Epidermal melanocyte (primary cell): ENCODE data around the gene ODAD3.
A peak's percentile ranks its signal among the peaks of the same experiment; 100 is the strongest.
"Not testable (repeated sequence)": the region's sequence is repeated elsewhere in the genome, so short reads cannot be mapped to it uniquely, and the experiment has no call there.

Source experiments
- DNase-seq: peaks from one replicate; pipeline ENCODE4 v3.0.0; 2011; ENCODE audit warnings: low spot score; ENCODE audit not compliant: insufficient read length

ODAD3 gene

GRCh38 chr19:11437955-11438354 is 3.0 kb upstream of the ODAD3 start:
- DNase-seq, result no peak

GRCh38 chr19:11435833-11436313 is 952 bp upstream of the ODAD3 start:
- no peak for DNase-seq

- no peak for DNase-seq
Observed at GRCh38 chr19:11434703-11435056, 241 bp downstream of the ODAD3 start.

GRCh38 chr19:11433526-11433925 is 1.4 kb downstream of the ODAD3 start:
- not testable (repeated sequence) for DNase-seq

DNA sequence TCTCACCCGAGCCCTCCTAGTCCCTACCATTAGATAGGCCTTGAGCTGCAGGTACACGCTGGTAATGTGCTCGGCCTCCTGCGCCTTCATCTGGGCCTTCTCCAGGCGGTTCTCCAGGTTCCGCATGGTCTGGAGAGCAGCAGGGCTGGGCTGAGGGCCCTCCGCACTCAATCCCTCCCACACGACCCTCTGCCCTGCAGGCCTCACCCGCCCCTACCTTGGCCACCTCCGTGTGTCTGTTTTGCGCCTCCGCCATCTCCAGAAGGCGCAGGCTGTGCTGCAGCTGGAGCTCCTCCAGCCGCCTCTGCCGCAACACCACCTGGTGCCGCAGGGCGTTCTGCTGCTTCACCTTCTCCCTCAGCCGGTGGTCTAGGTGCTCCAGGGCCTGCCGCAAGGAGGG is 8.3 kb downstream of the ODAD3 start:
- DNase-seq, result no peak

- no peak for DNase-seq
Observed at GRCh38 chr19:11425719-11426457, 9.0 kb downstream of the ODAD3 start.

DNA sequence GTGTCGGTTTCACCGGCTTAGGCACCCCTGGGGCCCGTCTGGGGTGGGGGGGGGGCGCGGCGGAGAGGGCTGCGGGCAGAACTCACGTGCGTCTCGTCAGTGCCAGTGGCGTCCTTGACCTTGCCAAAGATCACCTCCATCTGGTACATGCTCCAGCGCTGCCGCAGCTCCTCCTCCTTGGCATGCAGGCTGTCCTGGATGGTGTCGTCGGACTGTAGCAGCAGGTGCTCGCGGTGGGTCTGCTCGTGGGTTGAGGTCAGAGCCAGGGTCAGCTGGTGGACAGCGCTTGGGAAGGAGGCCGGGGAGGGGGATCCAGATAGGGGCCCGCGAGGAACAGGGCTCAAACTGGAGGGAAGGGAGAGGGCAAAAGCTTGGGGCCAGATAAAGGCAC is 11.1 kb downstream of the ODAD3 start:
- no peak for DNase-seq

GRCh38 chr19:11423164-11423790 is 11.6 kb downstream of the ODAD3 start:
- no peak for DNase-seq

DNA sequence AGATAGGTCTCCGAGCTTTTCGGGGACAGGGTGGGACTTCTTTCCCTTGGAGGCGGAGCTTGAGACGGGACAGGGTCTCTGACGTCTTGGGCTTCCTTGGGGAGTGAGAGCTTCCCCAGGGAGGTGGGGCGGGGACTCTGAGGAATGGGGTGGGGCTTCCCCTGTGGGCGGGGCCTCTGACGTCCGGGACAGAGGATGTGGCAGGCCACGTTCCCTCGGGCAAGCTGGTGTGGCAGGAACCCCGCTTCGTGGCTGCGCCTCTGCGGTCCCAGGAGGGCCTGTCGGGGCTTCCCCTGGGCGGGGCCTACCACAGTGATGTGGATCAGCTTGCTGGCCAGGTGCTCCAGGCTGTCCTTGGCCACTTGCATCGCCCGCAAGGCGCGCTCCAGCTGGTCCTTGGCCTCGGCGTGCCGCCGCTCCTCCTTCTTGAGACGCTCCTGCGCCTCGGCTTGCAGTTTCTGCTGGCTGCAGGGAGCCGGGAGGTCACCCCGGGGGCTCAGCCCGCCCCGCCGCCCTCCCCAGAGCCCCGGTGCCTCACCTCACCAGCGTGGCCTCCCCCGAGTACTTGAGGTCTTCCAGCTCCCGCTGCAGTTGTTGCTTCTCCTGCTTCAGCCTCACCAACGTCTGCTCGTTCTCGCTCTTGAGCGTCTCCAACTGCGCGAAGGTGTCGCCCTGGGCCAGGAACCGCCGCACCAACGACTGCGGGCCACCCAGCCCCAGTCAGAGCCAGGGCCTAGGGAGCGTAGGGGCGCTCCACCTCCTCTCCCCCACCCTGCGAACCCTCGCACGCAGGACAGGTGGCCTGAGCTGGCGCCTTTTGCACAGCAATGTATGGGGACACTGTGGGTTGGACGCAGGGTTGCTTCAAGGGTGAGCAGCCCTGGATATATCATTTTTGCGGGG is 12.5 kb downstream of the ODAD3 start:
- DNase-seq, result peak; percentile 63

DNA sequence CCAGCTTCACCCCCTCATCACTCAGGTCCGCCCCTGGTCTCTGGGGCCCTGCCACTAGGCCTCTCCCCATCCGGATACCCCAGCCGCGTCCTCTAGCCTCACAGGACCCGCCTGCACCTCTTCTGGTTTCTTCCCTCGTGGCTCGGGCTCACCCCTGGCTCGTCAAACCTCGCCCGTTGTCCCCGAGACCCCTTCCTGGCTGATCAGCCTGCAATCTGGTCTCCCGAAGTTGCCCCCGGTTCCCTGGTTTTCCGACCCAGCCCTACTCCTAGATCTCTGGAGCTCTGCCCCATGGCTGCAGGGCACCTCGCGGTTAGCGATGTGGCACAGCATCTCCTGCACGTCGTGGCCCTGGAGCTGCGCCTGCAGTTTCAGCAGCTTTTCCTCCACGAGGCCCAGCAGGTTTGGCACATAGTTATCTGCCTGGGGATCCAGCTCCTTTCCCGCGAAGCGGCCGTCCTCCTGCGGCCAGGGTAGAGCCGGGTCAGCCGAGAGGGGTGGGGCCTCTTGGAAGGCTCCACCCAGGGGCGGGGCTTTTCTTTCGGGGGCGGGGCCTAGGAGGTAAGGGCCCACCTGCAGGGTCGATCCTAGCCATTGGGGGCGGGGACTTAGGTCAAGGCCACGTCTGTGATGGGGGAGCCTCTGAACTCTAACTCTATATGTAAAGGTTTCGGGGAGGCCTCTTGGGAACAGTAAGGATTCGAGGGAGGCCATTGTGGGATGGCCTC is 13.4 kb downstream of the ODAD3 start:
- DNase-seq, result no peak

DNA sequence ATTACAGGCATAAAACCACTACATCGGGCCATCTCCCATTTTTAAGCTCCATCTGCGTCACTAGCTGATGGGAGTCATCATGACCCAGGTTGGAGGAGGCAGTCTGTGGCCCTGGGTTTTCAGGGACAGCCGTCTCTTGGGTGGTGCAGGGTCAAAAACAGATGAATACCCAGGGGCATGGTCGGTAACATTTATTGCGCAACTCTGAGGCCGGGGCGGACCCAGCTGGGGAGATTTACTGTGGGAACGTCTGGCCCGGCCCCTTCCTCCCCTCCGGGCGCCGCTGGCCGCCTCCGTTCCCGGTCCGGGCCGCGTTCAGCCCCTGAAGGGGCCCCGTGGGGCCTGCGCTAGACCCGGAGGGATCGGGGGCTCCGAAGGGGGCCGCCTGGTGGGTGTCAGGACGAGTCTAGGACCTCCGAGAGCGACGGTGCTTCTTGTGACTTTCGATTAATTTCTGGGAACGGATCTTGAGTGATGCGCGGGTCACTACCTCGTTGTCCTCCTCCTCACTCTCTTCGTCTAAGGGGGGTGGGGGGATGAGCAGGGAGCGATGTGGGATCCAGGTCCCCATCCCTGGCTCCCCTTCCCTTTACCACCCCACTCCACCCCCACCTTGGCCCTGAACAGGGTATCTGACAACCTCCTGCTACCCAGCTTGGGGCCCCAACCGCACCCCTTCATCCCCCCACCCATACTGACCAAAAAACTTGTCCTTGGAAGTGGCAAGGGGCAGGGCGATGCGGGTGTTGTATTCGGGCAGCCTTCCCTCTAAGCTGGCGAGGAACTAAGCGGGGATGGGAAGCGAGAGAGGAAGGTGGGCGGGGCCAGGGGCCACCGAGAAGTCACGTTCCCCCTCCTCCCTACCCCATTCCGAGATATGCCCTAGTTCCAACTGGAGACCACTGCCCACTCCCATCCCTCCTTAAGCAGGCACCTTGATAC is 14.2 kb downstream of the ODAD3 start:
- no peak for DNase-seq

GRCh38 chr19:11418549-11419506 is 16.1 kb downstream of the ODAD3 start, which contains the start of gene RGL3:
Gene RGL3 (minus strand): TSS chr19:11419314. CDS start chr19:11419278, 36 bp downstream.
- DNase-seq, result no peak

- DNase-seq, result no peak
Observed at GRCh38 chr19:11418094-11418548, 16.8 kb downstream of the ODAD3 start.

- no peak for DNase-seq
Observed at GRCh38 chr19:11416346-11417052, 18.4 kb downstream of the ODAD3 start.

DNA sequence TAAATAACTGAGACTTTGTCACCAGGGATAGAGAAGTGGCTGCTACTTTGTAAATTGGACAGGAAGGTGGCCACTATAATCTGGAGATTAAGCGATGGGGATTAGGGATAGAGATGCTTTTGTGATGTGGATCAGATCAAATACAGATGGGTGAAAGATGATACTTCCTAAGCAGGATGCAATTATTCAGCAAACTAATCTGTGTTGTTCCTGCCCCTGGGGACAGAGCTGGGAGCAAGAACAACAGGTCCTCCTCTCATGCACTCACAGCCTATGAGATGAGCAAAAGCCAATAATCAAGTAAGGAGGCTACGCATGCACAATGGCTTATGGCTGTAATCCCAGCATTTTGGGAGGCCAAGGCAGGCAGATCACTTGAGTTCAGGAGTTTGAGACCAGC is 20.4 kb downstream of the ODAD3 start:
- DNase-seq, result no peak

GRCh38 chr19:11410682-11411081 is 24.2 kb downstream of the ODAD3 start:
- no peak for DNase-seq

- no peak for DNase-seq
Observed at GRCh38 chr19:11408591-11408990, 26.3 kb downstream of the ODAD3 start.

DNA sequence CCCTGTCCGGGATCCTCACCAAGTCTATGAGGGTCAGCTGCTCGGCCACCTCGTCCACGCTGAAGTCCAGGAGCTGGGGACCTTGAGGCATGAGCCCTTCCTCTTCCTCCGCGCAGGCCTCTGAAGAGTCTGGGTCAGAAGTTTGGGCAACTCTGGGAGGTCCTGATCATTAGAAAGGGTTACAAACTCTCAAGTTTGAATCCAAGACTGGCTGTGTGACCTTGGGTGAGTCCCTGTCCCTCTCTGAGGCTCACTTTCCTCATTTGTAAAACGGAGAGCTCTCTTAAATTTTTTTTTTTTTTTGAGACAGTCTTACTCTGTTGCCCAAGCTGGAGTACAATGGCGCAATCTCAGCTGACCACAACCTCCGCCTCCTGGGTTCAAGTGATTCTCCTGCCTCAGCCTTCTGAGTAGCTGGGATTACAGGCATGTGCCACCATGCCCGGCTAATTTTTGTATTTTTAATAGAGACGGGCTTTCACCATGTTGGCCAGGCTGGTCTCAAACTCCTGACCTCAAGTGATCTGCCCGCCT is 28.2 kb downstream of the ODAD3 start:
- not testable (repeated sequence) for DNase-seq
